22Rv1 (cell line): ENCODE results near the gene TEX2.

Source experiments
- H3K27ac ChIP-seq: fragments of 450-650 bp; 2 replicates; pipeline ENCODE4 v1.5.1; 2017
- CTCF ChIP-seq: fragments of 450-650 bp; IDR thresholded peaks from 2 replicates; pipeline ENCODE4 v1.5.1; 2017; ENCODE audit warnings: mild to moderate bottlenecking
- ZFX ChIP-seq: fragments of 450-650 bp; IDR thresholded peaks from 2 replicates; pipeline ENCODE4 v1.6.1; 2017; ENCODE audit warnings: antibody characterized with exemption, borderline replicate concordance

The TEX2 gene

GRCh38 chr17:64278614-64279013 lies 15.6 kb upstream of the TEX2 start:
- H3K27ac ChIP-seq = no peak overlapping the region
- TF ChIP-seq CTCF (no peak), ZFX (no peak)

GRCh38 chr17:64277831-64278562 lies 14.9 kb upstream of the TEX2 start:
- TF ChIP-seq ZFX = no peak
- TF ChIP-seq CTCF = no peak
- no peak overlapping the region for H3K27ac ChIP-seq

- H3K27ac ChIP-seq = no peak overlapping the region
- TF ChIP-seq ZFX = no peak
- TF ChIP-seq CTCF = no peak
Measured at GRCh38 chr17:64276961-64277505, 14.0 kb upstream of the TEX2 start.

GRCh38 chr17:64275016-64275415 lies 12.0 kb upstream of the TEX2 start:
- TF ChIP-seq CTCF (no peak), ZFX (no peak)
- no peak overlapping the region for H3K27ac ChIP-seq

GRCh38 chr17:64273006-64273405 lies 9.9 kb upstream of the TEX2 start:
- TF ChIP-seq CTCF (no peak), ZFX (no peak)
- no peak overlapping the region for H3K27ac ChIP-seq

- H3K27ac ChIP-seq = no peak overlapping the region
Measured at GRCh38 chr17:64270885-64271284, 7.8 kb upstream of the TEX2 start.

More at GRCh38 chr17:64270885-64271284, 7.8 kb upstream of the TEX2 start:
- TF ChIP-seq CTCF (no peak), ZFX (no peak)
